Measurements from ENCODE around the gene ENHO. TPM values are rescaled to one million over a fixed set of nuclear protein-coding genes. Genes with fewer than 3 reads are reported as not detected.

The ENHO gene
- total RNA-seq (1.5 and 1.6 TPM in 2 replicates), polyA plus RNA-seq (5.3 and 9.4 TPM in 2 replicates)

DNA sequence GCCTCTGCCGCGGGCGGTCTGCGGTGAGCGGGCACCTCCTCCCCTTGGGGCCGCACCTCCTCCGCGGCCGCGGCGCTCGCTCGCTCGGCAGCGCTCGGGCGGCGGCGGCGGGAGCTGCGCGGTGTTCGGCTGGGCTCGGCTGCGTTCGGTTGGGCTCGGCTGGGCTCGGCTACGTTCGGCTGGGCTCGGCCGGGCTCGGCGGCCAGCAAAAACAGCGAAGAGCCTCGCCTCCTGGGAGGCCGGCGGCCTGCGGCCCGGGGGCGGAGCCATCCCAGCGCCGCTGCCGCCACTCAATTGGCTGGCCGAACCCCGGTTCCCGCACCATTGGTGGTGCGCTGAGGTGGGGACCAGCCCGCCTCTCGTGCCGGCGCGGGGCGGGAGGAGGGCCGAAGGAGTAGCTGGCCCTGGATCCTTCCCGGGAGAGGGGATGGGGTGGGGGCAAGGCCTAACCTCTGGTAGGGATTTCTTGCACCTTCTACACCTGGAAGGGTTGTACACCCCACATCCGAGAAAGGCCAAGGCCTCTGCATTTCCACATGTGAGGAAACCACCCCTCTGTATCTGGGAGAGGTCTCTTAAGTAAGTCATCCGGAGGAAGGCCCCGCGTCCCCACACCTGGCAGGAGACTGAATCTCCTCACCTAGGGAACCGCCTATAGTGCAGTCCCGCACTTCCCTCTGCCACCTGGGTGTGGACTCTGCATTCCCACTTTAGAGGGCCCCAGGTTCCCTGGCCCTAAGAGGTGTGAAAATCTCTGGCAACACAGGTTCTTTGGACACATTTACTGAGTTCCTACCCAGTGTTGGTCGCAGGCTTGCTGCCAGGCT is at the start of gene ENHO:
TSS of gene ENHO (minus strand) at position 20 of the 827 bp plus-strand sequence. CDS start 1,295 bp downstream, outside the sequence.
- DNase-seq (ENCODE audit: low spot score): peak; percentile 94
- Histone ChIP-seq H3K4me1 (ENCODE audit: insufficient read depth) (no peaks in the 10 kb centered on the region), H3K9me3 (ENCODE audit: low read depth) (no peaks in the 10 kb centered on the region), H3K9me2 (replicated peaks; ENCODE audit: insufficient read depth) (no peaks in the 10 kb centered on the region), H3K79me2 (no peaks in the 10 kb centered on the region), H3K27me3 (peaks cover 15% of the 10 kb centered on the region), H4K20me1 (ENCODE audit: insufficient read depth, poor library complexity, severe bottlenecking) (no peaks in the 10 kb centered on the region), H2AFZ (peak within 1 kb of the TSS; percentile 54), H3K4me3 (no peak within 1 kb of the TSS), H3K4me2 (peak within 1 kb of the TSS; percentile 83), H3K27ac (no peak within 1 kb of the TSS), H3K36me3 (replicated peaks; ENCODE audit: insufficient read depth, low read depth) (no peaks in the 10 kb centered on the region)
- TF ChIP-seq EZH2 (IDR thresholded peaks at IDR 0.05; ENCODE audit: borderline replicate concordance) (no peak), EZH2phosphoT487 (IDR thresholded peaks at IDR 0.05; ENCODE audit: low read depth, severe bottlenecking, unreplicated experiment) (no peak)
- TF ChIP-seq, protein P1, sequence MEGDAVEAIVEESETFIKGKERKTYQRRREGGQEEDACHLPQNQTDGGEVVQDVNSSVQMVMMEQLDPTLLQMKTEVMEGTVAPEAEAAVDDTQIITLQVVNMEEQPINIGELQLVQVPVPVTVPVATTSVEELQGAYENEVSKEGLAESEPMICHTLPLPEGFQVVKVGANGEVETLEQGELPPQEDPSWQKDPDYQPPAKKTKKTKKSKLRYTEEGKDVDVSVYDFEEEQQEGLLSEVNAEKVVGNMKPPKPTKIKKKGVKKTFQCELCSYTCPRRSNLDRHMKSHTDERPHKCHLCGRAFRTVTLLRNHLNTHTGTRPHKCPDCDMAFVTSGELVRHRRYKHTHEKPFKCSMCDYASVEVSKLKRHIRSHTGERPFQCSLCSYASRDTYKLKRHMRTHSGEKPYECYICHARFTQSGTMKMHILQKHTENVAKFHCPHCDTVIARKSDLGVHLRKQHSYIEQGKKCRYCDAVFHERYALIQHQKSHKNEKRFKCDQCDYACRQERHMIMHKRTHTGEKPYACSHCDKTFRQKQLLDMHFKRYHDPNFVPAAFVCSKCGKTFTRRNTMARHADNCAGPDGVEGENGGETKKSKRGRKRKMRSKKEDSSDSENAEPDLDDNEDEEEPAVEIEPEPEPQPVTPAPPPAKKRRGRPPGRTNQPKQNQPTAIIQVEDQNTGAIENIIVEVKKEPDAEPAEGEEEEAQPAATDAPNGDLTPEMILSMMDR (IDR thresholded peaks at IDR 0.05; ENCODE audit: poor library complexity): no peak
- 6% methylated on average over 43 of the region's 63 CpGs for WGBS (ENCODE audit: low lambda C conversion rate, missing lambda C conversion rate)

DNA sequence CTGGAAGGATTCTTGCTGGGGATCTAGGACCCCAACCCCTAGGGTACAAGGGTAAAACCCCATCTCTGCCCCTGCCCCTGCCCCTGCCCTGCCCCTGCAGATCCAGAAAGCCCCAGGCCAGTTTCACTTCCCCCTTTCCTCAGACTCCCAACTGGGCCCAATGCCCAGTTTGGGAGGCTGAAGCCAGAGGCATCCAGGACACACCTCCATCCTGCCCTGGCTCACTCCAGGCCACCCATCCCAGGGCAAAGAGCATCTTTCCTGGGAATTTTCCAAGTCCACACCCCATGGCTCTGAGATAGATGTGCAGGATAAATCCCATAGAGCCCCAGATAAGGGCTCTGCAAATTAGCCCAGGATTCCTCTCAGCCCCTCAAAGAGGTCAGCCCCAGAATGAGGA is 49.3 kb upstream of the ENHO start:
- H3K4me2 ChIP-seq: no peak overlapping the region
- no peaks in the 10 kb centered on the region for H4K20me1 ChIP-seq (ENCODE audit: insufficient read depth, poor library complexity, severe bottlenecking)
- no peaks in the 10 kb centered on the region for H3K36me3 ChIP-seq (replicated peaks; ENCODE audit: insufficient read depth, low read depth)
- peaks cover 15% of the 10 kb centered on the region for H3K27me3 ChIP-seq
- no peaks in the 10 kb centered on the region for H3K79me2 ChIP-seq
- H3K9me2 ChIP-seq (replicated peaks; ENCODE audit: insufficient read depth): no peaks in the 10 kb centered on the region
- no peak for DNase-seq (ENCODE audit: low spot score)
- TF ChIP-seq EZH2 (IDR thresholded peaks at IDR 0.05; ENCODE audit: borderline replicate concordance) (no peak), EZH2phosphoT487 (IDR thresholded peaks at IDR 0.05; ENCODE audit: low read depth, severe bottlenecking, unreplicated experiment) (no peak)
- TF ChIP-seq, protein P1 (IDR thresholded peaks at IDR 0.05; ENCODE audit: poor library complexity): no peak
- no peak overlapping the region for H3K4me3 ChIP-seq
- no peak overlapping the region for H3K27ac ChIP-seq
- H3K4me1 ChIP-seq (ENCODE audit: insufficient read depth): peaks cover 13% of the 10 kb centered on the region
- H3K9me3 ChIP-seq (ENCODE audit: low read depth): no peaks in the 10 kb centered on the region
- H2AFZ ChIP-seq: no peak overlapping the region

DNA sequence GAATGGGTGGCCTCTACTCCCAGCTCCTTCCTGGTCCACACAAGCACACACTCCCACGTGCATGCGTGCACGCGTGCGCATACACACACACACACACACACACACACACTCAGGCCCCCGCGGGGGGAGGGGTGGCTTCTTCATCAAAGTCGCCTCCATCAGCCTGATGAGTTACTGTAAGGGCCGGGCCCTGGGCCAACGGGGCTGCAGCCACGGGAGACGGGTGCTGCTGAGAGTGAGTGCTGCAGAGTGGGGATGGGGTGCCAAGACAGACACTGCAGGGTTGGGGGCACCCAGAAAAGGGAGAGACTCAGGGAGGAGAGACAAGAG is 48.7 kb upstream of the ENHO start:
- no peak overlapping the region for H3K4me3 ChIP-seq
- WGBS (ENCODE audit: low lambda C conversion rate, missing lambda C conversion rate): 80% methylated on average over 12 of the region's 12 CpGs
- no peaks in the 10 kb centered on the region for H3K36me3 ChIP-seq (replicated peaks; ENCODE audit: insufficient read depth, low read depth)
- peaks cover 9% of the 10 kb centered on the region for H3K4me1 ChIP-seq (ENCODE audit: insufficient read depth)
- H3K9me2 ChIP-seq (replicated peaks; ENCODE audit: insufficient read depth): no peaks in the 10 kb centered on the region
- TF ChIP-seq EZH2 (IDR thresholded peaks at IDR 0.05; ENCODE audit: borderline replicate concordance) (no peak), EZH2phosphoT487 (IDR thresholded peaks at IDR 0.05; ENCODE audit: low read depth, severe bottlenecking, unreplicated experiment) (no peak)
- TF ChIP-seq, protein P1 (IDR thresholded peaks at IDR 0.05; ENCODE audit: poor library complexity): no peak
- H3K79me2 ChIP-seq: no peaks in the 10 kb centered on the region
- no peak overlapping the region for H3K4me2 ChIP-seq
- no peak overlapping the region for H3K27ac ChIP-seq
- DNase-seq (ENCODE audit: low spot score): no peak
- no peaks in the 10 kb centered on the region for H3K9me3 ChIP-seq (ENCODE audit: low read depth)
- no peak overlapping the region for H2AFZ ChIP-seq
- no peaks in the 10 kb centered on the region for H4K20me1 ChIP-seq (ENCODE audit: insufficient read depth, poor library complexity, severe bottlenecking)
- H3K27me3 ChIP-seq: peaks cover 9% of the 10 kb centered on the region
